Activated CD4-positive, alpha-beta T cell treated with anti-CD3 and anti-CD28 coated beads, Interleukin-2, Interleukin-6, amounts not matched to agents 100 ng/mL and 50 ng/mL, durations not matched to agents 16 hours and 8 hours (primary cell): ENCODE results near the gene HPCA.

ENCODE experiments used
- DNase-seq: peaks from one replicate; pipeline ENCODE4 v3.0.0-alpha.2; 2020

Gene HPCA

GRCh38 chr1:32939655-32940371, 53.5 kb downstream of the HPCA start:
- peak; percentile 74 for DNase-seq

- DNase-seq = no peak
Observed at GRCh38 chr1:32944180-32944579, 57.9 kb downstream of the HPCA start.
